Activated CD4-positive, alpha-beta T cell treated with anti-CD3 and anti-CD28 coated beads, Interleukin-2, amount 10 ng/mL, durations not matched to agents 24 days and 14 days (primary cell): Measurements from ENCODE around the gene FBXL14. TPM values are rescaled to one million over a fixed set of nuclear protein-coding genes. Genes with fewer than 3 reads are reported as not detected.

Experiments used
- DNase-seq: peaks from one replicate; pipeline ENCODE4 v3.0.0; 2022
- H3K27ac Mint-ChIP-seq: one replicate; pipeline ENCODE4 v1.8.0; 2022; ENCODE audit warnings: mild to moderate bottlenecking, mixed read lengths
- H3K27me3 Mint-ChIP-seq: one replicate; pipeline ENCODE4 v1.8.0; 2022; ENCODE audit warnings: mixed read lengths
- H3K36me3 Mint-ChIP-seq: one replicate; pipeline ENCODE4 v1.8.0; 2022; ENCODE audit warnings: low read depth, mild to moderate bottlenecking, mixed read lengths
- H3K4me1 Mint-ChIP-seq: one replicate; pipeline ENCODE4 v1.8.0; 2021; ENCODE audit warnings: mixed read lengths
- H3K4me3 Mint-ChIP-seq: one replicate; pipeline ENCODE4 v1.8.0; 2022; ENCODE audit warnings: mild to moderate bottlenecking, moderate library complexity, mixed read lengths
- H3K9me3 Mint-ChIP-seq: one replicate; pipeline ENCODE4 v1.8.0; 2021; ENCODE audit warnings: mixed read lengths
- intact Hi-C: fragments of 100-400 bp; cut with micrococcal nuclease; formaldehyde crosslinking; loops from one replicate; pipeline ENCODE4 v1.15.1; 2023
- total RNA-seq: library from RNA; stranded (reverse); gene quantifications from 2 replicates; pipeline ENCODE4 v1.2.3, GENCODE V29; 2022

Gene FBXL14
- total RNA-seq, 1 donor from 2014 or later: 18.8 TPM

- Mint-ChIP-seq H3K27ac (peak overlapping the region; percentile 96), H3K36me3 (peaks cover 21% of the 10 kb centered on the region), H3K4me3 (peak overlapping the region; percentile 93), H3K4me1 (peaks cover 36% of the 10 kb centered on the region), H3K27me3 (no peaks in the 10 kb centered on the region), H3K9me3 (peaks cover 4% of the 10 kb centered on the region)
- intact Hi-C loops: loop anchor here (2.0 to 10.0 kb wide), 2 partner anchors 96 to 780 kb away; partner anchors contain the start of gene ADIPOR2
- no peak for DNase-seq
Measured at GRCh38 chr12:1595026-1595561, 713 bp upstream of the FBXL14 start.

GRCh38 chr12:1594006-1594260, 448 bp downstream of the FBXL14 start:
- Mint-ChIP-seq H3K27me3 (no peaks in the 10 kb centered on the region), H3K27ac (peak overlapping the region; percentile 90), H3K36me3 (peaks cover 22% of the 10 kb centered on the region), H3K4me3 (peak overlapping the region; percentile 99), H3K9me3 (peaks cover 4% of the 10 kb centered on the region), H3K4me1 (peaks cover 41% of the 10 kb centered on the region)
- no peak for DNase-seq
- intact Hi-C loops: loop anchor here (2.0 to 10.0 kb wide), 5 partner anchors 97 to 967 kb away; partner anchors contain the start of genes ADIPOR2 and ERC1

GRCh38 chr12:1593174-1594005, 991 bp downstream of the FBXL14 start:
- peak; percentile 85 for DNase-seq
- H3K27me3 Mint-ChIP-seq: no peaks in the 10 kb centered on the region
- peaks cover 4% of the 10 kb centered on the region for H3K9me3 Mint-ChIP-seq

GRCh38 chr12:1592444-1593173, 1.8 kb downstream of the FBXL14 start:
- Mint-ChIP-seq H3K9me3 (peaks cover 4% of the 10 kb centered on the region), H3K27me3 (no peaks in the 10 kb centered on the region), H3K27ac (peak overlapping the region; percentile 90), H3K4me1 (peaks cover 52% of the 10 kb centered on the region), H3K4me3 (peak overlapping the region; percentile 99), H3K36me3 (peaks cover 28% of the 10 kb centered on the region)
- peak; percentile 89 for DNase-seq
- intact Hi-C loops: loop anchor here (2.0 to 10.0 kb wide), 6 partner anchors 600 to 1192 kb away; partner anchors contain the start of genes CCDC77, ERC1 and RAD52

More at GRCh38 chr12:1593174-1594005, 991 bp downstream of the FBXL14 start:
- Mint-ChIP-seq H3K4me3 (peak overlapping the region; percentile 99), H3K4me1 (peaks cover 46% of the 10 kb centered on the region), H3K36me3 (peaks cover 26% of the 10 kb centered on the region), H3K27ac (peak overlapping the region; percentile 90)
- intact Hi-C loops: loop anchor here (2.0 to 10.0 kb wide), 7 partner anchors 97 to 1193 kb away; partner anchors contain the start of genes ADIPOR2, CCDC77, ERC1 and RAD52

GRCh38 chr12:1591543-1591942, 2.8 kb downstream of the FBXL14 start:
- intact Hi-C loops: loop anchor here (2.0 to 10.0 kb wide), 5 partner anchors 13 to 964 kb away; partner anchors contain the start of gene ERC1
- H3K4me1 Mint-ChIP-seq: peaks cover 53% of the 10 kb centered on the region

GRCh38 chr12:1591034-1591433, 3.3 kb downstream of the FBXL14 start:
- no peaks in the 10 kb centered on the region for H3K27me3 Mint-ChIP-seq
- intact Hi-C loops: loop anchor here (2.0 to 10.0 kb wide), 5 partner anchors 14 to 964 kb away; partner anchors contain the start of gene ERC1
- peak overlapping the region; percentile 66 for H3K27ac Mint-ChIP-seq
- DNase-seq: peak; percentile 73
- peak overlapping the region; percentile 99 for H3K4me3 Mint-ChIP-seq
- peaks cover 28% of the 10 kb centered on the region for H3K36me3 Mint-ChIP-seq
- peaks cover 4% of the 10 kb centered on the region for H3K9me3 Mint-ChIP-seq
- peaks cover 52% of the 10 kb centered on the region for H3K4me1 Mint-ChIP-seq

More at GRCh38 chr12:1591543-1591942, 2.8 kb downstream of the FBXL14 start:
- no peak for DNase-seq
- Mint-ChIP-seq H3K36me3 (peaks cover 28% of the 10 kb centered on the region), H3K27me3 (no peaks in the 10 kb centered on the region), H3K9me3 (peaks cover 4% of the 10 kb centered on the region), H3K4me3 (peak overlapping the region; percentile 99), H3K27ac (peak overlapping the region; percentile 90)

GRCh38 chr12:1590221-1590979, 4.0 kb downstream of the FBXL14 start:
- H3K27ac Mint-ChIP-seq: peak overlapping the region; percentile 66
- peaks cover 28% of the 10 kb centered on the region for H3K36me3 Mint-ChIP-seq
- H3K27me3 Mint-ChIP-seq: no peaks in the 10 kb centered on the region
- H3K9me3 Mint-ChIP-seq: peaks cover 4% of the 10 kb centered on the region
- H3K4me3 Mint-ChIP-seq: peak overlapping the region; percentile 99
- peaks cover 51% of the 10 kb centered on the region for H3K4me1 Mint-ChIP-seq
- no peak for DNase-seq
- intact Hi-C loops: loop anchor here (2.0 to 10.0 kb wide), 5 partner anchors 14 to 963 kb away; partner anchors contain the start of gene ERC1

GRCh38 chr12:1588575-1588947, 5.8 kb downstream of the FBXL14 start:
- Mint-ChIP-seq H3K4me1 (peaks cover 45% of the 10 kb centered on the region), H3K4me3 (peak overlapping the region; percentile 24), H3K27ac (no peak overlapping the region), H3K9me3 (no peaks in the 10 kb centered on the region), H3K27me3 (no peaks in the 10 kb centered on the region), H3K36me3 (peaks cover 28% of the 10 kb centered on the region)
- intact Hi-C loops: loop anchor here (10.0 kb wide), 1 partner anchor 384 kb away; no protein-coding TSS in a partner anchor
- DNase-seq: no peak

GRCh38 chr12:1587927-1588574, 6.3 kb downstream of the FBXL14 start:
- Mint-ChIP-seq H3K4me3 (peak overlapping the region; percentile 24), H3K9me3 (no peaks in the 10 kb centered on the region), H3K4me1 (peaks cover 47% of the 10 kb centered on the region), H3K27ac (no peak overlapping the region), H3K36me3 (peaks cover 28% of the 10 kb centered on the region), H3K27me3 (no peaks in the 10 kb centered on the region)
- intact Hi-C loops: loop anchor here (10.0 kb wide), 1 partner anchor 383 kb away; no protein-coding TSS in a partner anchor
- no peak for DNase-seq

- Mint-ChIP-seq H3K27ac (no peak overlapping the region), H3K27me3 (no peaks in the 10 kb centered on the region), H3K36me3 (peaks cover 10% of the 10 kb centered on the region), H3K4me3 (no peak overlapping the region), H3K4me1 (peaks cover 18% of the 10 kb centered on the region), H3K9me3 (no peaks in the 10 kb centered on the region)
- DNase-seq: no peak
- intact Hi-C loops: loop anchor here (5.0 to 10.0 kb wide), 2 partner anchors 52 to 380 kb away; no protein-coding TSS in a partner anchor
Measured at GRCh38 chr12:1584326-1584725, 10.1 kb downstream of the FBXL14 start.

GRCh38 chr12:1583421-1584078, 10.8 kb downstream of the FBXL14 start:
- no peaks in the 10 kb centered on the region for H3K27me3 Mint-ChIP-seq
- H3K36me3 Mint-ChIP-seq: peaks cover 6% of the 10 kb centered on the region
- H3K4me1 Mint-ChIP-seq: peaks cover 14% of the 10 kb centered on the region
- DNase-seq: peak; percentile 91
- H3K4me3 Mint-ChIP-seq: no peak overlapping the region
- no peaks in the 10 kb centered on the region for H3K9me3 Mint-ChIP-seq
- no peak overlapping the region for H3K27ac Mint-ChIP-seq
- intact Hi-C loops: loop anchor here (1.0 to 10.0 kb wide), 4 partner anchors 51 to 465 kb away; no protein-coding TSS in a partner anchor

- no peaks in the 10 kb centered on the region for H3K9me3 Mint-ChIP-seq
- H3K4me3 Mint-ChIP-seq: no peak overlapping the region
- peaks cover 4% of the 10 kb centered on the region for H3K36me3 Mint-ChIP-seq
- intact Hi-C loops: loop anchor here (1.0 to 10.0 kb wide), 4 partner anchors 50 to 464 kb away; no protein-coding TSS in a partner anchor
- H3K4me1 Mint-ChIP-seq: peaks cover 7% of the 10 kb centered on the region
- no peak overlapping the region for H3K27ac Mint-ChIP-seq
- no peaks in the 10 kb centered on the region for H3K27me3 Mint-ChIP-seq
- no peak for DNase-seq
Measured at GRCh38 chr12:1582709-1583050, 11.7 kb downstream of the FBXL14 start.
